Epidermal melanocyte (primary cell): Measurements from ENCODE around the gene RILPL2.
"Not testable (repeated sequence)": the region's sequence is repeated elsewhere in the genome, so short reads cannot be mapped to it uniquely, and the experiment has no call there.

Source experiments
- DNase-seq: peaks from one replicate; pipeline ENCODE4 v3.0.0; 2011; ENCODE audit warnings: low spot score; ENCODE audit not compliant: insufficient read length

The RILPL2 gene

GRCh38 chr12:123384994-123385376 is 51.5 kb downstream of the RILPL2 start:
- DNase-seq = no peak

GRCh38 chr12:123384318-123384993 is 52.0 kb downstream of the RILPL2 start:
- DNase-seq = no peak

DNA sequence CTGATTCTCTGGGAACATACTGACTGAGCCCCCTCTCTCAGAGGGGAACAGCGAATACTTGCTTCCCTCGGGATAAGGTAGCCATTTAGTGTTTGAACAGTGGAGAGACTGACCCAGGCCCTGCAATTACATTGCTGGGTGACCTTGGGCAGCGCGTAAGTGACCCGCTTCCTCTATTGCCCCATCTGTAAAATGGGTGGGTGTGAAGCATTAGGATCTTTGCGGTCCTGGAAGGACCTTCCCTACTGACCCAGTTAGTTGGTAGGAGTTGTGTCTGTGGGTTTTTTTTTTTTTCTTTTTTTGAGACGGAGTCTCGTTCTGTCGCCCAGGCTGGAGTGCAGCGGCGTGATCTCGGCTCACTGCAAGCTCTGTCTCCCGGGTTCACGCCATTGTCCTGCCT is 53.8 kb downstream of the RILPL2 start:
- no peak for DNase-seq

- no peak for DNase-seq
These were observed 57.1 kb downstream of the RILPL2 start for GRCh38 chr12:123379391-123379790.

- DNase-seq = not testable (repeated sequence)
These were observed 64.1 kb downstream of the RILPL2 start for GRCh38 chr12:123372415-123372814.

GRCh38 chr12:123371667-123372368 is 64.7 kb downstream of the RILPL2 start:
- not testable (repeated sequence) for DNase-seq

DNA sequence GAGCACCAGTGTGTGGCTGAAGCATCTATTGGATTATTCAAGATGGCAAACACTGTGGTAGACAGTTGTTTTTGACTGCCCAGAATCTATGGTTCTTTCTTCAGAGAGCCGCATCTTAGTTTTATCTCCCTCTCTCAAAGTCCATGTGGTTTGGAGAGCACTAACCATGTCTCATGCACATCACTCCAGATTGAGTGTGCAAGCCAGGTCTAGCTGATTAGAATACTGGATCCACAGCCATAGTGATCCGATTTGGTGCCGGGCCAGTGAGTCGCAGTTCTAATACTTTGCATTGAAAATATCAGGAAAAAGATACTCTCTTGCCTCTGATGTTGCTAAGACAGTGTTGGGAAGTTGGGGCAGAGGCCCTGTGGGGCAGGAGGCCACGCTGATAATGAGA is 67.3 kb downstream of the RILPL2 start:
- DNase-seq = no peak

GRCh38 chr12:123368431-123368830 is 68.1 kb downstream of the RILPL2 start:
- DNase-seq = not testable (repeated sequence)

DNA sequence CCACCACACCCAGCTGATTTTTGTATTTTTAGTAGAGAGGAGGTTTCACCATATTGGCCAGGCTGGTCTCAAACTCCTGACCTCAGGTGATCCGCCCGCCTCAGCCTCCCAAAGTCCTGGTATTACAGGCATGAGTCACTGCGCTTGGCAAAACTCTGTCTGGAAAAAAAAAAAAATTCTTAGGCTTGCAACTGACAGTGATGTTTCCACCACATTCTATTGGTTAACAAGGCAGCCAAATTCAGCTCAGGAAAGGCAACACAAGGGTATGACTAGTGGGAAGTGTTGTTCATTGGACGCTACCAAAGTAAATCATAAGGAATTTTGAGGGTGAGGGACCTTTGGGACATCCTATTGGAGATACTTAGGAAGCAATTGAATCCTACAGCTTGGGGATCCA is 69.0 kb downstream of the RILPL2 start:
- DNase-seq = no peak
